ENCODE results near the gene PPP1R17.

DNA sequence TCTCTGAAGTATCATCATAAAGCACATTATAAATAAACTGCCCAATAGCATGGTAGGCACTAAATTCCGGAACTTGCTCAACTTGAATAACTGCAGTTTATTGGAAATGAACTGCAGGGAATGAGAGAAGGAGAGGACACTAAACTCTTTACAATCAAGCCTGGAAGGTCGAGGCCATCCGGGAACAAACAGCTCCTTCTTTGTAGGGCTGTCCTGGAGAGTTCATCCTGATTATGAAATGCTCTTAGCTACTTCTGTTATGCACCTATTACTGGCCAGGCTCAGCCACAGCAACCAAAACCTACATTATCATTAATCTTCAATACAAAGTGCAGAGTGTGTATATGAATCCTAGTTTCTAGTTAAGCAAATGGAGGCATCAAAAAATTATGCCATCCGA is 64.7 kb downstream of the PPP1R17 start:
- TF ChIP-seq, protein P1, sequence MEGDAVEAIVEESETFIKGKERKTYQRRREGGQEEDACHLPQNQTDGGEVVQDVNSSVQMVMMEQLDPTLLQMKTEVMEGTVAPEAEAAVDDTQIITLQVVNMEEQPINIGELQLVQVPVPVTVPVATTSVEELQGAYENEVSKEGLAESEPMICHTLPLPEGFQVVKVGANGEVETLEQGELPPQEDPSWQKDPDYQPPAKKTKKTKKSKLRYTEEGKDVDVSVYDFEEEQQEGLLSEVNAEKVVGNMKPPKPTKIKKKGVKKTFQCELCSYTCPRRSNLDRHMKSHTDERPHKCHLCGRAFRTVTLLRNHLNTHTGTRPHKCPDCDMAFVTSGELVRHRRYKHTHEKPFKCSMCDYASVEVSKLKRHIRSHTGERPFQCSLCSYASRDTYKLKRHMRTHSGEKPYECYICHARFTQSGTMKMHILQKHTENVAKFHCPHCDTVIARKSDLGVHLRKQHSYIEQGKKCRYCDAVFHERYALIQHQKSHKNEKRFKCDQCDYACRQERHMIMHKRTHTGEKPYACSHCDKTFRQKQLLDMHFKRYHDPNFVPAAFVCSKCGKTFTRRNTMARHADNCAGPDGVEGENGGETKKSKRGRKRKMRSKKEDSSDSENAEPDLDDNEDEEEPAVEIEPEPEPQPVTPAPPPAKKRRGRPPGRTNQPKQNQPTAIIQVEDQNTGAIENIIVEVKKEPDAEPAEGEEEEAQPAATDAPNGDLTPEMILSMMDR (IDR thresholded peaks at IDR 0.05) = no peak
- TF ChIP-seq POLR2A (IDR thresholded peaks at IDR 0.05) (no peak), POLR2AphosphoS5 (IDR thresholded peaks at IDR 0.05) (no peak)

Measured in stomach (tissue), 4 donors.